ENCODE measurements around the gene METTL22.

GRCh38 chr16:8642146-8642545, 20.6 kb downstream of the METTL22 start:
- no peak for TF ChIP-seq RAD21 (IDR thresholded peaks at IDR 0.05)
- TF ChIP-seq CTCF (IDR thresholded peaks at IDR 0.05; ENCODE audit: low read depth, low read length, missing input control), result no peak
- TF ChIP-seq, protein P1, sequence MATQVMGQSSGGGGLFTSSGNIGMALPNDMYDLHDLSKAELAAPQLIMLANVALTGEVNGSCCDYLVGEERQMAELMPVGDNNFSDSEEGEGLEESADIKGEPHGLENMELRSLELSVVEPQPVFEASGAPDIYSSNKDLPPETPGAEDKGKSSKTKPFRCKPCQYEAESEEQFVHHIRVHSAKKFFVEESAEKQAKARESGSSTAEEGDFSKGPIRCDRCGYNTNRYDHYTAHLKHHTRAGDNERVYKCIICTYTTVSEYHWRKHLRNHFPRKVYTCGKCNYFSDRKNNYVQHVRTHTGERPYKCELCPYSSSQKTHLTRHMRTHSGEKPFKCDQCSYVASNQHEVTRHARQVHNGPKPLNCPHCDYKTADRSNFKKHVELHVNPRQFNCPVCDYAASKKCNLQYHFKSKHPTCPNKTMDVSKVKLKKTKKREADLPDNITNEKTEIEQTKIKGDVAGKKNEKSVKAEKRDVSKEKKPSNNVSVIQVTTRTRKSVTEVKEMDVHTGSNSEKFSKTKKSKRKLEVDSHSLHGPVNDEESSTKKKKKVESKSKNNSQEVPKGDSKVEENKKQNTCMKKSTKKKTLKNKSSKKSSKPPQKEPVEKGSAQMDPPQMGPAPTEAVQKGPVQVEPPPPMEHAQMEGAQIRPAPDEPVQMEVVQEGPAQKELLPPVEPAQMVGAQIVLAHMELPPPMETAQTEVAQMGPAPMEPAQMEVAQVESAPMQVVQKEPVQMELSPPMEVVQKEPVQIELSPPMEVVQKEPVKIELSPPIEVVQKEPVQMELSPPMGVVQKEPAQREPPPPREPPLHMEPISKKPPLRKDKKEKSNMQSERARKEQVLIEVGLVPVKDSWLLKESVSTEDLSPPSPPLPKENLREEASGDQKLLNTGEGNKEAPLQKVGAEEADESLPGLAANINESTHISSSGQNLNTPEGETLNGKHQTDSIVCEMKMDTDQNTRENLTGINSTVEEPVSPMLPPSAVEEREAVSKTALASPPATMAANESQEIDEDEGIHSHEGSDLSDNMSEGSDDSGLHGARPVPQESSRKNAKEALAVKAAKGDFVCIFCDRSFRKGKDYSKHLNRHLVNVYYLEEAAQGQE (IDR thresholded peaks at IDR 0.05), result no peak
- TF ChIP-seq FOXA1 (IDR thresholded peaks at IDR 0.05), result no peak
- TF ChIP-seq MAX (IDR thresholded peaks at IDR 0.05), result no peak
- TF ChIP-seq YY1 (IDR thresholded peaks at IDR 0.05), result no peak
- TF ChIP-seq SP1 (IDR thresholded peaks at IDR 0.05), result no peak
- TF ChIP-seq TAF1 (conservative IDR thresholded peaks at IDR 0.05), result no peak
- TF ChIP-seq EGR1 (IDR thresholded peaks at IDR 0.05; ENCODE audit: low read depth in 2 of 2), result no peak
- TF ChIP-seq GABPA (IDR thresholded peaks at IDR 0.05 in 1 of 2, conservative IDR thresholded peaks at IDR 0.05 in 1 of 2), result no peak
- no peak for TF ChIP-seq HNF4G (IDR thresholded peaks at IDR 0.05)

Data from liver (tissue), 3 donors.